ENCODE data around the gene OR2T29.

Gene OR2T29

DNA sequence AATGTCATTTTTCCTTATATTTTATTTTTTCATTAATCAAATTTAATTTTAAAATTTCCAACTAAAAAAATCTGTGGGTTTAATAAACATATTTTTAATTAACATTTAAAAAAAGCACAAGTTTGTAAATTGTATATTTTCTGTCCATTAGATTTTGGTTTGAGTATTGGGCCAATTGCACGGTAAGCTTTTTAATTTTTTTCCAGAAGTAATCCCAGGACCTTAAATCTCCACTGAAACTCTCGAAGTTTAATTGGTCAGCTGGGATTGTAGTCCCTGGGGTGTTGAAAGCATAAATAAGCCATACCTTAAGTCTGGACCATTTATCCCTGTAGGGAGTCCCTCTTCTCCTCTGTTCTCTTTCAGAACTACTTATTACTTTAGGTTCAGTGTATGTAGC lies 54.8 kb downstream of the OR2T29 start, which contains the start of gene OR2G6:
Gene OR2G6 (plus strand): TSS at position 301 of the 400 bp plus-strand sequence. CDS start 13,574 bp downstream, outside the sequence.
- FAIRE-seq, result peak; percentile 98

Measured in TTC549 (cell line).